Embryonic facial prominence (tissue), 1 donor: ENCODE data around the gene RAB36.

ENCODE experiments used
- DNase-seq: peaks from one replicate; pipeline ENCODE4 v3.0.0-alpha.2; 2016; ENCODE audit errors: extremely low spot score

RAB36 gene, protein sequence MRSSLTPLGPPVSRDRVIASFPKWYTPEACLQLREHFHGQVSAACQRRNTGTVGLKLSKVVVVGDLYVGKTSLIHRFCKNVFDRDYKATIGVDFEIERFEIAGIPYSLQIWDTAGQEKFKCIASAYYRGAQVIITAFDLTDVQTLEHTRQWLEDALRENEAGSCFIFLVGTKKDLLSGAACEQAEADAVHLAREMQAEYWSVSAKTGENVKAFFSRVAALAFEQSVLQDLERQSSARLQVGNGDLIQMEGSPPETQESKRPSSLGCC

DNA sequence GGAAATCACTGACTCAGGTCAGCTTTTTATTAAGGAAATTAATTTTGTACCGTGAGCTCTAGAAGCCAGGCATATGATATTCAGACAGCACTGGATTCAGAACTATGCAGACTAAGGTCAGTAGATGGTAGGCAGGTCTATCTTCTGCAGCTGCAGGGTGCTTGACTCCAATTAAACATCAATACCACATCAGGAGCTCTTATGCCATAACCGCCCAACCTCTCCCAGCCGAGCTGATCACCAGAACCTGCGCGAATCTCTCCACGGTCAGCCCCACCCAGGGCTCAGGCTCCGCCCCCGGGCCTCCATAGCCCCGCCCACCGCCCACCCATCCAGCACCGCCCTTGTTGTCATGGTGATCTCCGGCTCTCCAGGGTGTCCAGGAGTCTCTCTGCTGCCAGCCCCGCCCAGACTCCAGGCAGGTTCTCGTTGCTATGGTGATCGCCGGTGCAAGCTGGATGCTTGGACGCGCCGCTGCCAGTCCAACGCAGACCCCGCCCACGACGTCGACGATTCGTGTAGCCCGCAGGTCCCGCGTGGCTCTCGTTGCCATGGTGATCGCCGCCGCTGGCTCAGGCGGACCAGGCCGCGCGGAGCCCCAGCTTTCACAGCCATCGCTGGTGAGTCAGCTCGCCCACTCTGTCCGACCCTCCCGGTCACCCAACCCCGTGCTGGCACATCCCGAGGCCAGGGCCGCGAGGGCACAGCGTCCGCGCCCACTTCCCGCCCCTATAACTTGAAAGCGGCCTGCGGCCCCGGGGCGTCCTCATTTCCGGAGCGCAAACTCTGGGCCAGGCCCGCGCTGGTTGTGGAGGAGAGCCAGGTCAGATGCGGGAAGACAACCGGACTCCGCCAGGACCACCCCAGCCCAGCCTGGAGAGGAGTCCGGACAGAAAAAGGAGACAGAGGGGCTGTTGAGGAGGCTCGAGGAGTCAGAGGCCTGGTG, at the start of gene RAB36:
RAB36 (plus strand) TSS at position 546 of the 946 bp plus-strand sequence. CDS start 1,140 bp downstream, outside the sequence.
- peak; percentile 94 for DNase-seq

DNA sequence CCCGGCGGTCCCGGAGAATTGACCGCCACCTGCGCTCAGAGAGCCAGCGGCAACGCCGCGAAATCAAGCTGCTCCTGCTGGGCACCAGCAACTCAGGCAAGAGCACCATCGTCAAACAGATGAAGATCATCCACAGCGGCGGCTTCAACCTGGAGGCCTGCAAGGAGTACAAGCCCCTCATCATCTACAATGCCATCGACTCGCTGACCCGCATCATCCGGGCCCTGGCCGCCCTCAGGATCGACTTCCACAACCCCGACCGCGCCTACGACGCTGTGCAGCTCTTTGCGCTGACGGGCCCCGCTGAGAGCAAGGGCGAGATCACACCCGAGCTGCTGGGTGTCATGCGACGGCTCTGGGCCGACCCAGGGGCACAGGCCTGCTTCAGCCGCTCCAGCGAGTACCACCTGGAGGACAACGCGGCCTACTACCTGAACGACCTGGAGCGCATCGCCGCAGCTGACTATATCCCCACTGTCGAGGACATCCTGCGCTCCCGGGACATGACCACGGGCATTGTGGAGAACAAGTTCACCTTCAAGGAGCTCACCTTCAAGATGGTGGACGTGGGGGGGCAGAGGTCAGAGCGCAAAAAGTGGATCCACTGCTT, 49.4 kb upstream of the RAB36 start:
- DNase-seq: no peak

DNA sequence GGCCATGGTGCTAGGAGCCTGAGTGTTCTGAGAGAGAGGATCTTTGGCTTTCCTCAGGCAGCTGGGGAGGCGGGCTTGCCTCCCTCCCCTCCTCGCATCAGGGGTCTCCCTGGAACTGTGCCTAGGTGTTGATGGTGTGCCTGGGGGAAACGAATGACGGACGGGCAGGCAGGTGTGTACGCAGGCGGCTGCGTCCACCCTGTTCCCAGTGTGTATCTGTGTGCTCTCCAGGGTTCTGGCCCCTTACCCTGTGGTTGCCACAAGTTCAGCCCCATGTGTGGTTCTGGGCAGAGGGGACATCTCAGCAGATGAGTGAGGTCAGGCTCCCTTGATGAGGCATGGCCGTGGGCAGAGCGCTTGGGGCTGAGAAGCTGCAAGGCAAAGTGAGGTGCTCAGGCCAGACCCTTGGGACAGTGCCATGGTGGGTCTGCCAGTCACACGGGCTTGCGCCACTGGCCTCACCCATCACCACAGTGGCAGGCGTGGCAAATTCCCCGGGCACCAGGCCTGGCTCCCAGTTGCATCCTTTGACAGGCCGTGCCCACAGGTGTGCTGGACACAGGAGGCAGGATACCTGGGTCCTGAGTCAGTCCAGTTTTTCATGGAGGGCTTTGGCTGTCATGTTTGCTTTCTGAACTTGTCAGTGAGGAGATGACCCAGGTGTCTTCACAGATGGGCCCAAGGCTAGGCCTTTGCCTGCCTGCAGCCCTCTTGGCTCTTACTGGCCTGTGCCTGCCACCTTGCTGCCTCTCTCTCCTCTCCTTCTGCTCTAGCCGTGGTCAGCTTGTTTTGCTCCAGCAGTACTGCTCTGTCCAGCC, 47.7 kb upstream of the RAB36 start:
- no peak for DNase-seq

DNA sequence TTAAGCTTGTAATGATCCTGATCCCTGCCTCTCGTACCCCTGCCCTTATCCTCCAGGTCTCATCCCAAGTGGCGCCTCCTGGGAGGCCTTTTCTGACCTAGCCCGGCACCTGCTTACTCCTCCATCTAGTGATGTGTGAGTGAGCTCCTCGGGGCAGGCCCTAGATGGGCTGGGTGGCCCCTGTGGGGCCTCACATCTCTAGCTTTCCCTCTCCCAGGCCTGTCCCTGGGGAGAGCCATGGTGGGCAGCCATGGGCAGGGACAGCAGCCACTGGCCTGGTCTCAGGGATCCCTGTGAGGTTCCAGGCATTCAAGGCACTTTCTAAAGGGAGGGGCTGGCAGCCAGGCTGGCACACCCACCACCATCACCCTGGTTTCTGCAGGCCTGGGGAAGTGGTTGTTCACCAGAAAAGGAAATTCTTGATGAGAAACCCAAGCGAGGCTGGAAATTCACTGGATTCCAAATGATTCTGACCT, 47.0 kb upstream of the RAB36 start:
- no peak for DNase-seq

DNA sequence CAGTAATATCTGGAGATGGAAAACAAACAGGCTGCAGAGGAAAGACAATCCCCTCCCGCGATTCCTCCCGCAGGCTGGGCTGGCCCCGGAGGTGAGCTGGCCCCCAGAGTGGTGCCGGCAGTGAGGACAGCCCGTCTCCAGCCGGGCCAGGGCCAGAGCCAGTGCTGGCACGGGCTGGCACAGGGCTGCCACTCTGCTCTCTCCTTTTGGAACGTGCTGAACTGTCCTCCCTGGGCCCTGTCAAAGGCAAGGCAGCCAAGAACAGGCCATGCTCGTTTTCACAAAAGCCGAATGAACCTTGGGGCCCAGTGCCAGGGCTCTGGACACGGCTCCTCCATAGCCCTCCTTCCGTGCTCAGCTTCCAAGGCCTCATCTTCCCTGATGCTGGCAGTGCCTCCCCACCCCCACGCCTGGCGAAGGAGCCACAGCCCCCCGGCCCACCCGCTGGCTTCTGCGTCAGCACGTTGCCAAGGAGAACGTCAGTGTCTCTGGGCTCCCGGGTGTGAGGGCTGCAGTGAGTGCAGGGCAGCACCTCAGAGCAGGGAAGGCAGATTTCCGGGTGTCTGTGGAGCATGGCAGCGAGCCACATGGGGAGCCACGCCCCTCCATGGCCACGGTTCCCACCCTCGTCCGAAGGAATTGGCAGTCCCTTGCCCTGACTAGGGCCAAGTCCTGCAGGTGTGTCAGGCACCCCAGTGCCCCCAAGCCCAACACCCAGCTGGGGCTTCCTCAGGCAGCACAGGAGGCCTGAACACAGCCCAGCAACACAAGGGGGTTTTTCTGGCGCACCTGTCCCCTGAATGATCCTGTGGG, 46.4 kb upstream of the RAB36 start:
- no peak for DNase-seq

DNA sequence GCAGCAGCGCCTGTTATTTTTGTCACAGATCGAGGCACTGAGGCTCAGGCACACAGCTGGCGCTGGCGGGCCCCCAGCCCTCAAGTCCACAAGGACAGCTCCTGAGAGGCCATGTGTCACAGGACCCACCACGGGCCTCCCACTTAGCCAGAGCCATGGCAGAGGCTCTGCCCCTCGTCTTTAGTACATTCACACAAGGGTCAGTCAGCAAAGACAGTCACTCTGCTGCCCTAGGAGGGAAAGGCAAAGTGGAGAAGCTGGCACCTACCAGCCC, 45.8 kb upstream of the RAB36 start:
- no peak for DNase-seq

DNA sequence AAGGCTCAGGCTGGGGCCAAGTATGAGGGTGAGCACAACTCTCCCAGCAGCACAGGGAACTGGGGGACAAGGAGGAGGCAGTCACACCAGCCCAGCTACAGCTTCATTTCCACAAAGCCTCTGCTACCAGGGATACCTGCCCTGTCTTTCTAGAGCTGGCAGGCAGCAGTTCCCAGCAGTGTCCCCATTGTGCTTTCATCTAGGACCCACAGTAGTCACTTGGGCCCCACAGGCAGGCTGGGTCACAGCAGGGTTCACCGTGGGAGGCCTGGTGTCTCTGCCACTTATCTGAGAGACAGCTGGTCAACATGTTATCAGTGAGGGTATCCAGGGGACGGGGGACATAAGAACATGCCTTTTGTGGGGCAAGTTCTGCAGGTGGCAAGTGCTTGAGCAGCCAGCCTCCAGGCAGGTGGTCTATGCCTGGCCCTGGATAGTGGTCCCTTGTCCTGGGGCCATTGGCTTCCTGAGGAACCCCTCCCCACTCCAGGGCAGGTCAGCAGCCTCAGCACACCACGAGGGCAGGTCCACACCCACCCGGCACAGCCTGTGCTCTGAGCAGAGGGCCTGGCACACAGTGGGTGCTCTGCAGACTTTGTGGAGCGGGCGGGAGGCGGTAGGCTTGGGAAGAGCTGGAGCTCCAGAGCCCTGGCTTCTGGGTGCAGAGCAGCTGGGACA, 45.0 kb upstream of the RAB36 start:
- DNase-seq: no peak

DNA sequence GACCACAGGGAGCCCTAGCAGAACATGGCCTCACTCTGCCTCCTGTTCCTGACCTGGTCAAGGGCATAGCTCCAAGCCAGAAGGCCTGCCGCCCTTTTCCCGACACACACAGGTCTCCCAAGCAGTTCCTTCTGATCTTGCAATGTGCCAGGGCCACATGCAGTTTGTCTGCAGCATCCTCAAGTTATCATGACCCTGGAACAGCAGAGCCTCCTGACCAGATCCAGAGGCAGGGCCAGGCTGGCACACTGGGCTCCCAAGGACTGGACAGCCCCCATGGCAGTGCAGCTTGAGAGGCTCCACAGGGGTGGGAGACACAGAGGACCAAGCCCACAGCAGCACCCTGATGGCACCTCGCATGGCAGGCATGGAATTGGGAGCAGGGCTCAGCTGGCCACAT, 43.8 kb upstream of the RAB36 start:
- DNase-seq: no peak

DNA sequence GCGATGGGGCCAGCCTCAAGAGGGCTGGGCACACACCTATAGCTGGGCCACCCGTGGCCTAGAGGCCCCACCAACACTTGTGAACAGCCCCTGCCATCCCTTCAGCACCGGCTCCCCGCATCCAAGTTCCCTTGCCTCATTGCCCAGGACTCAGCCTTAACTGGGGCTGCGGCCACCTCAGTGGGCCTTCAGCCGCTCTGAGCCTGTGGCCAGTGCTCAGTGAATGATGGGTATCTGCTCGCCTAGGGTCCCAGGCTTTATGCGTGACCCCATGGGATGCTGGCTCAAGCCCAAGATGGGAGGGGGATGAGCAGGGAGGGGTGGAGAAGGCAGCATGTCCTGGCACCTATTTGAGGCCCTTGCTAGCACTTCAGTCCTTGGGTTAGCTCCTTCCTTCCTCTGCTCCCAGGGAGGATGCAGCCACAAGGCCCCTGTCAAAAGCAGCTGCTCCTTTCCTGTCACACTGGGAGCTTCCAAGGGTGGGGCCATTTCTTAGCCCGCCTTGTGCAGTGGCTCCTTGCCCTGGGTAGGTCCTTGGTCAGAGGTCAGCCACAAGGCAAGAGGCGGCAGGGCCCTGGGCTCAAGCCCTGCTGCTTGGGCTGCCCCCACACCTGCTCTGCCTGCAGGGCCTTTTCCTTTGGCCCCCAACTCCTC, 43.1 kb upstream of the RAB36 start:
- no peak for DNase-seq

DNA sequence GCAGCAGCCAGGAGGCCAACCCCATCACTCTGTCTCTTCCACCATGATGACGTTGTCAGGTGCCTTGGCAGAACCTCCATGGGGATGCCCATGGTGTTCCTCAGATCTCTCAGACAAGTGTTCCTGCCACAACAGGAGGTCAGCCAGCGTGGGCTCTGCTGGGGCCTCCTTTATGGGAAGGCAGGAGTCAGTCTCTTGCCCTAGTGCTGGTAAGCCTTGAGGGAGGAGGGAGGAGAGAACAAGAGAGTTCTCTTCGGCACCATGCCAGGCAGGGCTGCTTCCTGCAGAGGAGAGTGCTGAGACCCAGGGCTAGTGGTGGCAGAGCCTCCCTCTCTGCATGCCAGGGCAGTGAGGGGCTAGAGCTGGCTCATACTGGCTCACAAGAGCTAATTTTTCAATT, 42.5 kb upstream of the RAB36 start:
- DNase-seq: no peak

DNA sequence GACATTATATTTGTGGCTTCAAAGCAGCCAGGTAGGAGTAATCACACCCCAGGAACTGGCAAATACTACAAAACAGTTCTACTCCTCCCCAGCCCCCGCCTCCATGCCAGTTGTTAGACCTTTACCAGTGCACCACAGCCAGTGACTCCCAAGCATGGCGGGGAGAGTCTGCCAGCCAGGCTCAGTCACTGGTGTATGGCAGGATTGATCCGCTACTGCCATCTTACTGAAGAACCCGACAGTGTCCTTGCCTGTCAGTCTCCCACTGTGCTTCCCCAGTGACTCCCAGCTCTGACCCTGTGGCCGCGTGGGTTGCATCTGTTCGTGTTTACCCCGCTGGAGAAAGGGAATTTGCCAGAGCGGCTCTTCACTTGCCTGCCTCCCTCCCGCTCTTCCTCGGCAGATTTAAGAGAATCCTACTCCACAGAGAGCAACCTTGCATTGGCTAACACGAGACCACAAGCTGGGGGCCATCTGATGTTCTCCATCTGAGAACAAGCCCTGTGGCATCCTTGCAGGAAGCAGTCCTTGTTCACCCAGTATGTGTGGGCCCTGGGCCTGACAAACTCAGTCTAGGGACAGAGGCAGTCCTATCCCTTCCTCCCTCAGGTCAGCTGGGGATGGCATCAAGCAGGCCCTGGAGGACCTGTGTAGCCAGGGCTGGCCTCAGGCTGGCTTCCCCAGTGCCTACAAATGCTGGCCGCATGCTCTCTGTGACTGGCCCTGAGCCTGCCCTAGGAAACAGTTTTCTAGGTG, 41.9 kb upstream of the RAB36 start:
- no peak for DNase-seq

DNA sequence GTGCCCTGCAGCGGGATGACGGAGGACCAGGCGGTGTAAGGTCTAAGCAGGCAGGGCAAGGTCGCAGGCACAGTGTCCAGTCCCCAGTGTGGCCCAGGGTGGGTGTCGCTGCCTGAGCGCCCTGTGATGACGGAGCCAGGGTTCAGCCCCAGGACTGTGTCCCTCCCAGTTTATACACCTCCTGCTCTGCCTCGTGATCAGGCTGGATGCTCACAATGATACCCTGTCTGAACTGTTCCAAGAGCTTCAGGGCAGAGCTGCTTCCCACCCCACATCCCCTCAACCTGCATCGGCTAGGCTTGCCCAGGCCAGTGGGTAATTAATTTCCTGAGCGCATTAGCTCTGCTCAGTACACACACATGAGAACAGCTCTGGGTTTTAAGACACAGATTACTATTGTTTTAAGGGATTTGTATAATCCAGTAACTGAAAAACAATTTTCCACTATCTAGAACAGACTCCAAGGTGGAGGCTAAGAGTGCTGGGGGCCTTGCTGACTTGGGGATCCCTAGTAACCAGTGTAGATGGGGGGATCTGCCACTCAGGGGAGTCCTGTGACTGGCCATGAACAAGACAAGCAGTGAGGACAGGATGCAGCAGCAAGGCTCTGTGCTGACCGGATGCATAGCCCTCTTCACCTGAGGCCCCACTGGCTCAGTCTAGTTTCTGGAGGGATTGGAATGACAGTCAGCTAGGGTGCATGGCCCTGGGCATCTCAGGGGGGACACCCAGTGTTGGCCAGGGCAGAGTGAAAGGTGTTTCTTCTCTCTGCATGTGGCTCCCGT, 40.9 kb upstream of the RAB36 start:
- no peak for DNase-seq

DNA sequence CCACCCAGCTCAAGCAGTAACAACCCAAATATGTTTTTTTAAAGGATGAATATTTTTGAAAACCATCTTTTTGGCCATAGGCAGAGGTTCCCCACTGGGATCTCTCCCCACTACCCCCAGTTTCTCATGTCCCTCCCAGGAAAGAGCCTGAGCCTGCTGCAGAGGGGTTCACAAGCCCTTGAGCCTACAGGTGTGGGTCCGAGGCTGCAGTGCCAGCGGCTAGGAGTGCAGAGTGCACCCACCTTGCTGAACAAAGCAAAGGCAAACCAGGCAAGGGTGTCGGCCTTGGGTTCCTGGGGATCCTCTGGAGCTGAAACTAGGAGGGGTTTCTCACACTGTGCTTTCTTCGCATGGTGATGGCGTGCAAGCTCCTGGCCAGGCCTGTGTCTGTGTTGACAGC, 40.0 kb upstream of the RAB36 start:
- no peak for DNase-seq

DNA sequence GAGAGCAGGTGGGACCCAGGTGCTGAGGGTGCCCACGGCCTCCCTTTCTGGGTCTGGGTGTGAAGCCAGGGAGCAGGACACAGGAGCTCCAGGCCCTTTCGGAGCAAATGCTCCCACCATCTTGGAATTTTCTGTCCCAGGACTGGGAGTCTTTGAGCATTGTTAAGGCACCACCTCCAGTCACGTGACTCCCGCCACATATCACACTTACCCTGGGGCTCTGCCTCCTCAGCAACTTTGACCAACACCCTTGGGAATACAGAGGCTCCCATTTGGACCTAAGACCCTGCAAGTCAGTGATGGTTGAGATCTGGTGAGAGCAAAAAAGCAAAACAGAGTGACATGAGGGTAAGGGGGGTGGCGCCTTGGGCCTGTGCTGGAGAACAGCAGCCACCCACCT, 39.4 kb upstream of the RAB36 start:
- no peak for DNase-seq

DNA sequence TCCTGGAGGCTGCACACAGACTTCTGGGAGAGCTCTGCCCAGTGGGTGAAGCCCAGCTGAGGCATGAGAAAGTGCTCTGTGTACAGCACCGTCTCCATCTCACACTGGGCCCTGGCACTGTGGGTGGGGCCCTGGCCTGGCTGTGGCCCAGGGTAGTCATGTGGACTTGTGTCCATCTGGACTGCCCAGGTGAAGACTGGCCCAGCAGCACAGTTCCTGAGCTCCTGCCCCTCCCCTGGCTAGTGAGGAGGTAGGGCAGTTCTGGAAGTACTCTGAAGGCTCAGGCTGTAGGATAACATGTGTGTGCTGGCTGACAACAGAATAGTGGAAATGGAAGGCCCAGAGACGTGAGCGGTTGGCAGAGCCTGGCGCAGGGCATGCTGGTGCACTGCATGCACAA, 38.9 kb upstream of the RAB36 start:
- DNase-seq: no peak

DNA sequence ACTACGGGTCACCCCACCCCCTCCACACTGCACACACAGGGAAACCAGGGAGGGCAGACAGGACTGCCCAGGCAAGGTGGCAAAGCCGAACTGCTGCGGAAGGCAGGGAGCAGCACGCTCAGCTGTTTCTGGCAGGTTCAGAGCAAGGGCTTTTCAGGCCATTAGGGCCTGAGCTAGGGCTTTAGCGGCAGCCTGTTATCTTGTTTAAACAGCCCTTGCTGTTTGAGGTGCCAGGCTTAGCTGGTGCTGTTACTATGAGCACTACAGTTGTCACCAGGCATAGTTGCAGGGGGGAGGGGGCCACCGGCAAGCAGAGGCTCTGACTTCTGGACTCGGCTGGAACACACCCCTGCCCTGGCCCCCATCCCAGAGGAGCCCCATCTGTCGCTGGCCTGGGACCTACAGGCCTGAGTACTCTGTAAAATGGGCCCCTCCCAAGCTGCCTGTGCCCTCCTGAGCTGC, 38.3 kb upstream of the RAB36 start:
- DNase-seq: no peak

DNA sequence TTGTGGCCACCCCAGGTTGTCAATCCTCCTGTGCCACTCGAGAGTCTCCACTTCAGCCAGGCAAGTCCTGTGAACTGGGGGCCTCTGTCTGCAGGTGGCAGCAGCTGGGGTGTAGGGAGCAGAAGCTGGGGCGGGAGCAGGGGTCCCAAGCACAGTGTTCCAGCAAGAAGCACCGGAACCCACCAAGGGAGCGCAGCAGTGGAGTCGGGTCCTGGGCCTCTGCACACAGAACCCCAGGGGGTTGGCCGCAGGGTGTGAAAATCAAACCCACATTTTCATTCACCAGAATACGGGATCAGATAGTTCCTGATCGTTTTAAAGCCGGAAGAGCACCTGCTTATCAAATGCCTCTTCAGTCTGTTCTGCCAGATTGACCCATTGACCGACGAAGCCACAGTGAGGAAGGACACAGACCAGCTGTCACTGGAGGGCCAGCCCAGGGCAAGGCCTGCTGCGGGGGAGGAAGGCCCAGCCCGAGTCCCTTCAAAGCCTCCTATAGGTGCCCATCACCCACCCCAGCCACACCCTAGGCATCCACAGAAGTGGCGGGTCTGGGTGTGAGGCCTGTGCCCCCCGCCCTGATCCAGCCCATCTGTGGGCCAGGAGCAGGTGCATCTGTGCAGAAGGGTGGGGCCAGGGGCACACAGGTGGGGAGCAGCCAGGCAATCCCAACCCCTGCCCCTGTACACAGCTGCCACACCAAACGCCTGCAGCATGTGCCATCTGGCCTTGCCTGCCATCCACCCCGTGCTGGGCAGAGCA, 37.6 kb upstream of the RAB36 start:
- no peak for DNase-seq
